GM21390 (cell line): Measurements from ENCODE around the gene NDUFV3.
"Not testable (repeated sequence)": the region's sequence is repeated elsewhere in the genome, so short reads cannot be mapped to it uniquely, and the experiment has no call there.

ENCODE experiments used
- ATAC-seq: cut with Tn5 transposase; IDR thresholded peaks from one replicate; pipeline ENCODE4 v1.9.1; 2021; ENCODE audit not compliant: unreplicated experiment

The NDUFV3 gene

DNA sequence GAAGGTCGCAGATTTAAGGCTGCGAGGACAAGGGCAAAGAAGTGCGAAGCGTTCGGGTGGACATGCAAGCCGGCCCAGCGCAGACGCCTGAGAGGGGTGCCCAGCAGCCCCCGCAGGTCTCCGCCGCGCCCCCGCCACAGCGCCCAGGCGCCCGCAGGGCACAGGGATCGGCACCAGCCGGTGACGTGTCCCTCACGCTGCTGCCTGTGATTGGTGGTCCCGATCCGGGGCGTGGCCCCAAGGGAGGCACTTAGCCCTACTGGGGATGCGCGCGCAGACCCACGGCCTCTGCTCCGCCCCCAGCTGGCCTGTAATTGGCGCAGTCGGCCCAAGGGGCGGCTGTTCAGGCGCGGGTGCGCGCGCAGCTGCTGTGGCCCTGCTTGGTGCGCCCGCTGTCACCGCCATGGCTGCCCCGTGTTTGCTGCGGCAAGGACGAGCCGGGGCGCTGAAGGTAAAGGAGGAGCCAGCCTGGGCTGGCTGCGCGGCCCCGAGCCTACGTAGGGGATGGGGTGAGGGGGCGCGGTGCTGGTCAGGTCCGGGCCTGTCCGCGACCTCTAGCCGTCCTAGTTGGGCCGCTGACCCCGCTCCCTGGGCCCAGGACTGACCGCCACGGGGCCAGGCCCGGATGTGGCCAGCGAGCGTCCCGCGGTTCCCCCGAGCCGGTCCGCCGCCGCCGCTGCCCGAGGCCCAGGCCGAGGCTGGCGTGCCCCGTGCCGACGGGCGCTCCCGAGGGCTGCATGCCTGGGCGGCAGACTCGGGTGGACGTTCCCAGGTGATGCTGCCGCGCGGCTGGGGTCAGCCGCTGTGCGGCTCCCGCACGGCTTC, at the start of gene NDUFV3:
Gene NDUFV3, plus strand, starts transcription at position 379 of the 825 bp plus-strand sequence. Its CDS starts 25 bp downstream, at position 404.
- peak; percentile 91 for ATAC-seq

DNA sequence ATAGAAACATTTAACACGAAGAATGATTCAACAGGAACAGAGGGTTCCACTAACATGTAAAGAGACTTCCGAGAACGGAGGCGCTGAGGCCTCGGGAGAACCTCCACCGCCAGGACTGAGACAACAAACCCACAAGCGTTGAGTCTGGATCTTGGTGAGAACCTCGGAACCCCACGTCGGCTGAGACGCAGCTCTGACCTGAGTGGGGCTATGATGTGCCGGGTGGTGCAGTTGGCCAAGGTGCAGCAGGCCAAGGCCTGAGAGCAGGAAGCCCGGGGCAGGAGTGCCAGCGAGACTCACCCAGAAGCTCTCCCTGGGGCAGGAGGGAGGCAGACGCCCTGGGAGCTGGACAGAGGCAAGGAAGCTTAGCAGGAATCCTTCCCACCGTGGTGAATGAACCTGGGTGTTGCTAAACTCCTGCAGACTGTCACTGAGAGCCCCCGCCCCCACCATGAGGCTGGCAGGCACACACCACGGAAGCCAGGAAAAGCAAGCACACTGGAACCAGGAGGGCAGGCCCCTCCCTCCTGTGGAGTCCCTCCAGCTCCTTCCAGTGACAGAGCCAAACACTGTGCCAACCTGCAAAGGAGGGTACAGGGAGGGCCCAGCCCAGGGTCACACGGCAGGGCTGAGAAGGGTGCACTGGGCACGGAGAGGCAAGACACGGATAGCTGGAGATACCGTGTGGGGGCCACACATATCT, 48.5 kb upstream of the NDUFV3 start:
- no peak for ATAC-seq

DNA sequence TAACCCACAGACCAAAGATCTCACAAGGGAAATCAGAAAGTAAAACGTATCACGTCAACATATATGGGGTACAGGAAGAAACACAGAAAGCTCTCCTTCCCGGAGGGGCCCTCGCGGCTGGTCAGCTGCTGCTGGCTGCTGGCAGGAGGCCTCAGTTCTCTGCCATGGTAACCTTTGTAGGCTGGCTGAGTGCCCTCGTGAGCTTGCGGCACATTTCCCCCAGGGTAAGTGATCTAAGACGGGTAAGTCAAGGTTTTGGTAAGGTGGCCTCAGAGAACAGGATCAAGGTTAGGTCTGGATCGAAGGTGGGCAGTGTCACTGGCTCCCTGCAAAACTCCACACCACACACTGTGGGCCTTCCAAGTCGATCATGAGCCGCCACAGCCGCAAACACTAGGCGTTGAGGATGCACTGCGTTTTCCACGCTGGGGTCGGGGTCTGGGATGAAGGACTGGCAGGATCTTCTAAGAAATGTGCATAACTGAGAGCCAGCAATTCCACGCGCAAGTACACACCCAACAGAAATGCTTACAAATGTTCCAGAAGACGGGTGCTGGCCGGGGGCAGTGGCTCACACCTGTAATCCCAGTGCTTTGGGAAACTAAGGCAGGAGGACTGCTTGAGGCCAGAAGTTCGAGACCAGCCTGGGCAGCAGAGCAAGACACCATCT, 47.7 kb upstream of the NDUFV3 start:
- no peak for ATAC-seq

DNA sequence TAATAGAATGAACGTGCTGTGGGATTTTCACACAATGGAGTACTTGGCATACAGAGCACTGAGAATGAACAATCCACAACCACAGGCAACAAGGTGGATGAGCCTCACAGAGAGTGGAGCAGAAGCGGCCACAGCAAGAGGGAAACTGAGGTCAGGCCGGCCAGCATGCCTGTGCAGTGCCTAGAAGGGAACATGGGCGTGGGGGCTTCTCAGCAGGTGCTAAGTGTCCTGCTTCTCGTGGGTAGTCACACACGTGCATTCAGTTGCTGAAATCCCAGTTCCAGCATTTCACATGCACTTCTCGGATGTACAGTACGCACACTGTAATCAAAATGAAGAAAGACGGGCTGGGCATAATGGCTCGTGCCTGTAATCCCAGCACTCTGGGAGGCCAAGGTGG, 46.9 kb upstream of the NDUFV3 start:
- ATAC-seq, result no peak

DNA sequence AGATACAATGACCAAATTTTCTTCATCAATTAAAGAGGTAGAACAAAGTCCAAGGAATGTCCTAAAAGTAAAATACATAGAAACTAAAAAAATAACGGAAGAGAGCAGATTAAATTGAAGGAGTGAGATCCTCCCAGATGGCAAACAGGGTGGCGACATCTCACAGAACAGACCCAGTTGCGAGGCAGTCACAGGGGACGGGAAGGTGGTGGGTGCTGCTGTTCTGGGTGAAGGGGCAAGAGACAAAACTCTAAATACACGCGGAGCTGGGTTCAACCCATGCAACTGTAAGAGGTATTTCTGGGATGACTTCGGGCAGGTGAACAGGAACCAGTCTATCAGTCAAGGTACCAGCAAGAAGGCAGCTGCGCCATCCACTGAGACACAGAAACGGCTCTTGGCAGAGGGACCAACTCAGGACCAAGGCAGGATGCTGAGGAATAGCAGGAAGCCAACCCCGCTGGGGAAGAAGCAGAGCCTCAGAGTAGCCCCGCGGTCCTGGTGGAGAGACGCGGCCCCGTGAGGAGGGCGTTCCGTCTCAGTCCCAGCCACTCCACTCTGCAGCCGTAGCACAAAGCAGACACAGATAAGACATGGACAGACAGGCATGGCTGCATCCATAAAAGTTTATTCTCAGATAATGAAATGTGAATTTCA, 45.9 kb upstream of the NDUFV3 start:
- ATAC-seq, result no peak

DNA sequence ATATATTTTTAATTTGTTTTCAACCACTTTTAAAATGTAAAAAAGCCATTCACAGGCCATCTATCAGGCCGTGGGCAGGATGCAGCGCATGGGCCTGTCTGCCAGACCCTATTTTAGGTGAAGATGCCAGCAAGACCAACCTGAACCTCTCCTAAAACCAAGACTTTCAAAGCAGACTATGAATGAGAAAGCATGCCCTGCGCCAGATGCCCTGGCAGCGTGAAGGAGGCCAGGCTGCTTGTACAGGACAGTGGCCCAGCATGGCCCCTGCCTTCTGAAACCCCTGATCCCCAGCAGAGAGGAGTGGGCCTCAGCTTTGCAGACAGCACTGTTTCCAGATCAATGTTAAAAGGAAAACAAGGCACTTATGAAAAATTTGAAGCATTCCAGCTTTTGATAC, 45.4 kb upstream of the NDUFV3 start:
- no peak for ATAC-seq

DNA sequence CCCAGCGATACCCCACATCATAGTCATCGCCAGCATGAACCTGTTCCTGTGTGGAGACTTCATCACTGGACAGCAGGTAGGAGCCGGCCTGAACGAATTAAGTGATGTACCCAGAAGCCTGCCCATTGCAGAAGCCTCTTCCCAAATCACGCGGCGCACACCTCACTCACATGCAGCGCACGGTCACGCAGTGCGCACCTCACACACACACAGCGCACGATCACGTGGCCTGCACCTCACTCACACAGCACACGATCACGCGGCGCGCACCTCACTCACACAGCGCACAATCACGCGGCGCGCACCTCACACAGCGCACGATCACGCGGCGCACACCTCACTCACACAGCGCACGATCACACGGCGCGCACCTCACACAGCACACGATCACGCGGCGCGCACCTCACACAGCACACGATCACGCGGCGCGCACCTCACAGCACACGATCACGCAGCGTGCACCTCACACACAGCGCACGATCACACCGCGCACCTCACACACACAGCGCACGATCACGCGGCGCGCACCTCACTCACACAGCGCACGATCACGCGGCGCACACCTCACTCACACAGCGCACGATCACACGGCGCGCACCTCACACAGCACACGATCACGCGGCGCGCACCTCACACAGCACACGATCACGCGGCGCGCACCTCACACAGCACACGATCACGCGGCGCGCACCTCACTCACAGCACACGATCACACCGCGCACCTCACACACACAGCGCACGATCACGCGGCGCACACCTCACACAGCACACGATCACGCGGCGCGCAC, 44.8 kb upstream of the NDUFV3 start:
- ATAC-seq, result not testable (repeated sequence)

DNA sequence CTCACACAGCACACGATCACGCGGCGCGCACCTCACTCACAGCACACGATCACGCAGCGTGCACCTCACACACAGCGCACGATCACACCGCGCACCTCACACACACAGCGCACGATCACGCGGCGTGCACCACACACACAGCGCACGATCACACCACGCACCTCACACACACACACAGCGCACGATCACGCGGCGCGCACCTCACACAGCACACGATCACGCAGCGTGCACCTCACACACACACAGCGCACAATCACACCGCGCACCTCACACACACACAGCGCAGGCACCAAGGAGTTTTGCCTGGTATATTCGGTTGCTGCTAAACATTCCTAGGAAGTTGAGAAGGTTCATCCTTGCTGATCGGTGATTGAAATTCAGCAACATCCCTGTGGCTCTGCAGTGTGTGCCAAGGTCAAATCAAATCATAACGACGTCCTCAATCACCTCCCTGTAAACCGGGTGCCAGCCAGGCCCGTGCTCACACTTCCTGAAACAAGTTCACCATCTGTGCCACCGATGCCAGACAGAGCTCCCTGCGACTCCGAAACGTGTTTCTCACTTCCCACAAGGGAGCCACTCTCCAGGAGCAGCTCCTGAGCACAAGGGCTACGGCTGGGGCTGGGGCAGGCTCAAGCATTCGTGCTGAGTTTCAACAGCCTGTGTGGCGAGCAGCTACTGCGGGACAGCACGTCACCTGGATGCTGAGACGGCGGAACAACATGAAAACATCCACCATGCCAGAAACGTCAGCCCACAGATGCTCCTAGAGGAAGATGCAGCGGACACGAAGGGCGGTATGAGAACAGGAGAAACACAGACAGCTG, 44.0 kb upstream of the NDUFV3 start:
- ATAC-seq, result no peak

DNA sequence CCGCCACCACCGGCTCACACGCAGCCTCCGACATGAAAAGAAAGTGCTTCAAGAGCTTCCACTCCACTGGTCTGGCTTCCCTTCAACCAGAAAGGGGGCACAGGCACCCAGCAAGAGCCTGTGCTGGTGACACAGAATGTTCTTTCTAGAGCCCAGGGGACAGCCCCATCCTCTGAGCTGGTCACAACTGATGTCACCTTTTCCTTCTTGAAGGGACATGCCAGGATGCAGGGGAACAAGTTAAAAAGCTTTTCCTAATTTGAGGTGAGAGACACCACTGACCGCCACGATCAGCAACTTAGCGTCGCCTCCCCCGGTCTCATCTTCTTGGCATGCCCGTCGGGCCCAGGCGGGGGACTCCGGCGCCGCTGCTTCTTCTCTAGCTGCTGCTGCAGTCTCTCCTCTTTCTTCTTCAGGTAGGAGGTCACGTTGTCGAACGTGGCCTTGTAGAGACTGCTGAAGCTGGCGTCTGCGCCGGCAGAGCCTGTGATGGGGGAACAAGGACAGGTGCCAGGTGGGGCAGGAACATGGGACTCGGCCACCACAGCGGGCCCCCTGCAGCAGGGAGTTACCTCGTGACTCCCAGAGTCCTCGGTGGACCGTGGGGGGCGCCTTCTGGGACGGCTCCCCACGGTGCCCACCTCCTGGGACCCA, 43.2 kb upstream of the NDUFV3 start:
- no peak for ATAC-seq

DNA sequence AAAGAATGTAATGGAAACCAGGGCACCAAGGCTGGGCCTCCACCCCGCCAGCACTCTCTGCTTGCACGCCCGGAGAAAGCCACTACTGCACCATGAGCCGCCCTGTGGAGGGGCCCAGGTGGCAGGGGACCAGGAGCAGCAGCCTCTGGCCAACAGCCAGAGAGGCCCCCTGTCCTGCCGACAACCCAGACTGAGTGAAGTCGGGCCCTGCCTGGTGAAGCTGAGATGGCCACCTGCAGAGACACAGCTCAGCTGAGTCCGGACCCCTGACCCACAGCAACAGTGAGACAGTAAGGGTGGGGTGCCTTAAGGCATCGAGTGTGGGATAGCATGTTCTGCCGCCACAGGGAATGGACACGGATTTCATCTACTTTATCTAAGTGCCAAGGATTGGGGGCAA, 42.6 kb upstream of the NDUFV3 start:
- ATAC-seq, result no peak

DNA sequence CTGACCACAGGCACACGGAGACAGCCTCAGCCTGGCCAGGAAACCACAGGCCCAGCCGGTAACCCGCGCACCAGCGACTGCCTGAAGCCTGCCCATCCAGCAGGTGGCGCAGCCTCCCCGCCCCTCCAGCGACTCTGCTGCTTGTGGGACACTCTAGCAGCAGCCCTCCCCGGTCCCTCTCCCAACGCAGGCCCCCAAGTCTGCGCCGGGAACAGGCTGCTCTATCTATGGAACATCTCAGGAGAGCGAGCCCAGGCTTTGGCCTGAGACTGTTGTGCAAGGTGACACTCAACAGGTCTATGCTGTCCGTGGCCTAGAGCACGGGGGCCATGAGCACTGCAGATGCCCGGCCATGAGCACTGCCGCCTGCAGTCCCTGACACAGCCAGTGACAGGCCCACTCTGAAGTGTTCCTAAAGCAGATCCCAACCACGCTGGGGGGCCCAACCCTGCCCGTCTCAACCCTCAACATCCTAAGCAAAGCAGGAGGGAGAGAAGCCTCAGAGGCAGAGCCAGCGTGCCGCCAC, 42.2 kb upstream of the NDUFV3 start:
- ATAC-seq, result no peak

DNA sequence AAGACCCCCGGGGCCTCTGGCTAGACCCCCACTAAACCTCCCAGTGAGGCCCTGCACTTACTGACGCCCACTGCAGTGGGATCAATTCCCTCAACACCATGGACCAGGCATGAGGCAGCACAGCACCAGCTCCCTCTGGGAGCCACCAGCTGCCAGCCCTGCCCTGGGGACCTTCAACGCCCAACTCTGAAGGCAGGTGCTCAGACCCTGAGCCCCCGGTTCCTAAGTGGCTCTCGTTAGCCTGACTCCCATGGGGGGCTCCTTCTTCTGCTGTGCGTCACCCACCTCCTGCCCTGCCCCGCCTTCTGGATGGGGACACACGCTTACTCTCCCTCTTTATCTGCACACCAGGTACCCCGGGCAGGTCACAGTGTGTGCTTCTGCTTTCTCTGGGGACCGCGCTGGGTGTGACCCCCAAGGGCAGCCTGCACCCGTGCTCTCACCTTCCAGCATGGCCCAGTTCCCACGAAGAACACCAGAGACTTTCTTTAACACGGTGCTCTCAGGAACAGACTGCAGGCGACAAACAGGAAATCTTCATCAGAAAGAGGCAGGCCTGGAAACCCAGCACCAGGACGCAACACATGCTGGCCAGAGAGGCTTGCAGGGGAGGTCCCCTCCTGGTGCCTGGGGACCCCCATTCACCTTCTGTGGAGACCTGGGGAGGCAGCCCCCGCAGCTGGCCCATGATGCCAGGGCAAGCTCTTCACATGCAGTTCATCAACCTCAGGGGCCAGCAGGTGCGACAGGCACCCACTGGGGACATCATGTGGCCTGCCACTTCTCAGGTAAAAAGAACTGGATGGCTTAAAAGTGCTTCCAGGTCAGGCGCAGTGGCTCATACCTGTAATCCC, 41.1 kb upstream of the NDUFV3 start:
- ATAC-seq, result no peak

DNA sequence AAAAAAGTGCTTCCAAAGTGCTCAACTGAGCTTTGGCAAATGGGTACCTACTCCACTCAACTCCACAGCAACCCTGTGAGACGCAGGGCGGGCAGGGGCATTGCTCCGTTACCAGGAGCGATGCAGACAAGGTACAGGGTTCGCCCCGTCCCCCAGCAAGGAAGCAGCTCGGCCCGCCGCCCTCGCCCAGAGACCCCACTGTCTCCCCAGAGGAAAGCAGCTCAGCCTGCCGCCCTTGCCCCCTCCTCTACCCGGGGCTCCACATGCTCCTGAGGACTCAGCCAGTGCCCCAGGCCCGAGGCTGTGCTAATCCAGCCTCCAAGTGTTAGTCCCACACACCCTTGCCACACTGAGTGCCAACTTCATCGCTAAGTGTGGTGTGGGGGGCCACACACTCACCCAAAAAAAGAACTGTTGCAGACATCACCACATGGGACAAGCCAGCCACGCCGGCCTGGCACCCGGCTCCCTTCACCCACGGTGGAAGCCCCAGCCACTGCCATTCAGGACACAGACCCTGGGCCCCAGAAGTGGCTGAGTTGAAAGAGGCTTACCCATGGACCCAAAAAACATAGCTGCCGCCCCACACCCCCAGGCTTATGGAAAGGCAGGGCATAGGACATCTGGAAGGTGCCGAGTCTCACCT, 40.1 kb upstream of the NDUFV3 start:
- no peak for ATAC-seq

DNA sequence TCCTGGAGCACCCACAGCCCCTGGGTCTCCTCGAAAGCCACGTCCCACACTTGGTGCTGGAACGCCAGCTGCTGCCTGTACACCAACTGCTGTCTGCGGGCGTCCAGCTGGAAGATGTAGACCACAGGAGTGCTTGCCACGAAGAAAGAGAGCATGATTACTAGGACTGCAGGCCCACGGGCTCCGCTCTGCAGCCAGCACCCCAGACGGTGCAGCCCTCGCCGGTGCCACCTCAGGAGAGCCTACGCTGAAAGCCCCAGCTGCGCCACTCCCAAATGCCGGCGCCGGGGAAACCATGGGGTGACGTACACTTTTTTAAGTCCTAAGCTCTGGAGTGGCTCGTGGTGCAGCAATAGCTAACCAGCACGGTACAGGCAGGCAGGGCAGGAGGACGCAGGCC, 39.5 kb upstream of the NDUFV3 start:
- no peak for ATAC-seq

DNA sequence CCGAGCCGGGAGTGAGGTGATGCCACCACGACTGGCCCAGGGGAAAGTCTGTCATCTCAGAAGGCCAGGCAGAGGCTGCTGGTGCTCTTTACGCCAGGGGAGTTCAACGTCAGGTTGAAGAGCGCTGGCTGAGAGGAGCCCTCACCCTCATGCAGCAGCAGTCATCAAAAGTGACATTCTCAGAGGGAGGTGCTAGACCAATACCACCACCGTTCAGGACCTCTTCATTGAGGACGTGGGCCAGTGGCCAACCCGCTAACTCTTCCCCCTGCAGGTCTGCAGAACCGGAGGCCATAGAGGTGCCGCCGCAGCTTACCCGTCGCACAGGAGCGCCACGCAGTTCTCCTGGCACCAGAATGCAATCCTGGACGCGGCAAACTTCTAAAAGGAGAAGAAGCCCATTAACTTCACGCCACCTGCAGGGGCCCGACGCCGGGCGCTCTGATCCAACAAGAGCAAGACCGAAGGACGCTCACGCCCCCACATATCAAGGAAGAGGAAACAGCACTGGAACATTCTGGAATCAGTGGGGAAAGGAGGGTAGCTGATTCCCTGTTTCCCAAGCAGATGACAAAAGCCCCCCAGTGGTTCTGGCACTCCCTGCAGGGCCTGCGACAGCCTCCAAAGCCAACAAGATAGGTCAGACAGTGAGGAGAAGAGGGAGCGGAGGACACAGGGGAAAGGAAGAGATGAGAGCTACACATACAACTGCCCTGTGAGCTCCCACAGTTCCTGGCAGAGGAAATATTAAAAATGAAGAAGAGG, 38.7 kb upstream of the NDUFV3 start:
- ATAC-seq, result no peak

DNA sequence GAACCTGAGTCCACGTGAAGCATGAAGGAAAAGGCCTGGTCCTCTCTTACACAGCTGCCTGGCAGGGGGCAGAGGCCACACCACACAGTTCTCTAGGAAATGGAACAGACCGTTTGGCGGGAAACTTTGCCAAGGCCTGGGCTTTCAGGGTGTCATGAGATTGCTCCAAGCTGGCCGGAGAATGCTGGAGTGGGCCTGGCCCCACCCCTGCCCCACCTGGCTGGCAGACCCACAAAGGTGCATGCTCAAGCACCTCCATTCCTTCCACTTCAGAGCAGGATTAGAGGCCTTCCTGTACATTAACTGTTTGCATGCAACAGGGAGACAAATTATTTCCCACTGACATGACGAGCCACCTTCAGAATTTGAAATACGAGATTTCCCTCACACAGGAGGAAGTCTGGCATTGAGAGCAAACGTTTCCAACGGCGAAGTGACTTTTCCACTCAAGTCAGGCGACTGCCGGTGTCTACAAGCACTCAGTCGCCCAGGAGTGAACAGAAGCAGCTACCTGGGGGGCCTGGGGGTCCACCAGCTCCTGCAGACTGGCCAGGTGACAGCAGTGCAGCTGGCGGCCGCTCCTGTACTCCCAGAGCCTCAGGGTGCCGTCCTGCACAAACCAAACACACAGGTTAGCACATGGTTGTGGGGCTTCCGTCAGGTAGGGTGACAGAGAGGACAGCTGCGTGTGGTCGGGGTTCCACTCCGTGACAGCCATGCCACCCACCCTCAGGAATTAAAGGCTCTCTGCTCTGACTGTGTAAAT, 37.8 kb upstream of the NDUFV3 start:
- no peak for ATAC-seq
